Measurements from ENCODE around the gene PSAPL1. TPM values are rescaled to one million over a fixed set of nuclear protein-coding genes. Genes with fewer than 3 reads are reported as not detected.

PSAPL1 gene
- total and polyA plus RNA-seq, 9 of the 15 experiments (the other 6 are each of a cell fraction or from before 2014, with no cell fraction given) = not detected

DNA sequence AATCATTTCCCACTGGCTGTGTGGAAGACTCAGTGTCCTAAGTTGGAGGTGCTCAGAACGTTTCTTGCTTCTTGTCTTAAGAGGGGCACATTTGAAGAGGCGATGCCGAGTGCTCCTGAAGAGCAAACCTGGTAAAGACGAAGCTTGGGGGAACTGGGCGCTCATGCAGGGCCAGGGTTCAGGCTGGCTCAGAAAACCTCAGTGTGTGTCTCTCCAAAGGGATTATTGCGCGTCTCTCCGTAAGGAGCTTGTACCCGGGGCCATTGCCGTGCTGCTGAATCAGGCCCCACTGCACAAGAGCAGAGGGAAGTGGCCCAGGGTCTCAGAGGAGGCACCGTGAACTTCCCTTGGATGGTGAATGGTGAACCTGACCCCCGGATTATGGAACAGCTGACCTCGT, 44.4 kb downstream of the PSAPL1 start:
- DNase-seq (ENCODE audit: extremely low read depth in 1 of 4, low spot score in 3 of 4) = no peak
- Histone ChIP-seq H3K4me2 (ENCODE audit: insufficient read depth, low read length) (no peak overlapping the region), H3K4me1 (replicated peaks in 1 of 2; ENCODE audit: control insufficient read depth in 2 of 2, insufficient read depth in 2 of 2, low read length in 2 of 2) (no peaks in the 10 kb centered on the region; a peak in 1 of 5 replicates), H3K9me1 (ENCODE audit: control insufficient read depth, insufficient read depth, low read length) (no peaks in the 10 kb centered on the region), H3K36me3 (ENCODE audit: control insufficient read depth, insufficient read depth, low read length) (no peaks in the 10 kb centered on the region), H2AFZ (ENCODE audit: low read depth, low read length) (no peak overlapping the region), H3K9me3 (replicated peaks; ENCODE audit: control insufficient read depth, insufficient read depth, low read depth, low read length) (0 out of 2 replicates have a peak, but pooled peaks cover 2% of the 10 kb centered on the region), H3K27ac (ENCODE audit: extremely low read depth, low read depth, low read length) (no peak overlapping the region), H3K27me3 (ENCODE audit: control insufficient read depth in 2 of 2, insufficient read depth in 2 of 2, low read length in 2 of 2) (peaks cover 10 to 48% of the 10 kb centered on the region in 2 experiments; a peak in 4 of 5 replicates), H4K20me1 (replicated peaks; ENCODE audit: control insufficient read depth, insufficient read depth, low read length) (0 out of 2 replicates have a peak, but pooled peaks cover 5% of the 10 kb centered on the region), H3K79me2 (ENCODE audit: control insufficient read depth, insufficient read depth, low read length) (no peaks in the 10 kb centered on the region), H3K9ac (ENCODE audit: insufficient read depth in 1 of 2, low read depth in 2 of 2, low read length in 2 of 2) (no peak overlapping the region), H3K4me3 (no peak overlapping the region)
- BruUV-seq (replicated peaks) = no TSS peak
- ChIA-PET POLR2A (no interaction called here), CTCF (ENCODE audit: low intra/inter-chr PET ratio) (no interaction called here)
- no peak for FAIRE-seq
- in situ Hi-C loops (cut with MboI) = no loop called here
- intact Hi-C loops (cut with micrococcal nuclease) = no loop called here
- WGBS (ENCODE audit: insufficient coverage, low coverage, missing lambda C conversion rate) = 0% methylated on average over 13 of the region's 13 CpGs
- no peak for ATAC-seq
- TF ChIP-seq SPI1 (IDR thresholded peaks at IDR 0.05; ENCODE audit: borderline replicate concordance, low read depth, low read length) (no peak), KDM2B (CRISPR knock-in tag; IDR thresholded peaks at IDR 0.05) (no peak), TGIF2 (CRISPR knock-in tag; IDR thresholded peaks at IDR 0.05) (no peak), NRF1 (conservative IDR thresholded peaks at IDR 0.05 in 1 of 2, IDR thresholded peaks at IDR 0.05 in 1 of 2) (no peak), RAD21 (CRISPR knock-in tag; conservative IDR thresholded peaks at IDR 0.05 in 1 of 2, IDR thresholded peaks at IDR 0.05 in 1 of 2) (no peak), TARDBP (IDR thresholded peaks at IDR 0.05) (no peak), JUND (IDR thresholded peaks at IDR 0.05; ENCODE audit: borderline replicate concordance, low read depth, low read length) (no peak), JUND (tag; IDR thresholded peaks at IDR 0.05; ENCODE audit: borderline replicate concordance, low read depth, low read length) (no peak), SUPT5H (IDR thresholded peaks at IDR 0.05) (no peak), U2AF2 (optimal IDR thresholded peaks at IDR 0.05; ENCODE audit: low read depth, low read length) (no peak), MXI1 (IDR thresholded peaks at IDR 0.05; ENCODE audit: low read depth, low read length) (no peak)
- TF ChIP-seq, protein P1, sequence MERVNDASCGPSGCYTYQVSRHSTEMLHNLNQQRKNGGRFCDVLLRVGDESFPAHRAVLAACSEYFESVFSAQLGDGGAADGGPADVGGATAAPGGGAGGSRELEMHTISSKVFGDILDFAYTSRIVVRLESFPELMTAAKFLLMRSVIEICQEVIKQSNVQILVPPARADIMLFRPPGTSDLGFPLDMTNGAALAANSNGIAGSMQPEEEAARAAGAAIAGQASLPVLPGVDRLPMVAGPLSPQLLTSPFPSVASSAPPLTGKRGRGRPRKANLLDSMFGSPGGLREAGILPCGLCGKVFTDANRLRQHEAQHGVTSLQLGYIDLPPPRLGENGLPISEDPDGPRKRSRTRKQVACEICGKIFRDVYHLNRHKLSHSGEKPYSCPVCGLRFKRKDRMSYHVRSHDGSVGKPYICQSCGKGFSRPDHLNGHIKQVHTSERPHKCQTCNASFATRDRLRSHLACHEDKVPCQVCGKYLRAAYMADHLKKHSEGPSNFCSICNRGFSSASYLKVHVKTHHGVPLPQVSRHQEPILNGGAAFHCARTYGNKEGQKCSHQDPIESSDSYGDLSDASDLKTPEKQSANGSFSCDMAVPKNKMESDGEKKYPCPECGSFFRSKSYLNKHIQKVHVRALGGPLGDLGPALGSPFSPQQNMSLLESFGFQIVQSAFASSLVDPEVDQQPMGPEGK (CRISPR knock-in tag; IDR thresholded peaks at IDR 0.05; ENCODE audit: borderline replicate concordance) = no peak
- TF ChIP-seq, protein P2, sequence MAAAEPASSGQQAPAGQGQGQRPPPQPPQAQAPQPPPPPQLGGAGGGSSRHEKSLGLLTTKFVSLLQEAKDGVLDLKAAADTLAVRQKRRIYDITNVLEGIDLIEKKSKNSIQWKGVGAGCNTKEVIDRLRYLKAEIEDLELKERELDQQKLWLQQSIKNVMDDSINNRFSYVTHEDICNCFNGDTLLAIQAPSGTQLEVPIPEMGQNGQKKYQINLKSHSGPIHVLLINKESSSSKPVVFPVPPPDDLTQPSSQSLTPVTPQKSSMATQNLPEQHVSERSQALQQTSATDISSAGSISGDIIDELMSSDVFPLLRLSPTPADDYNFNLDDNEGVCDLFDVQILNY (CRISPR knock-in tag; IDR thresholded peaks at IDR 0.05) = no peak
- TF ChIP-seq, protein P3, sequence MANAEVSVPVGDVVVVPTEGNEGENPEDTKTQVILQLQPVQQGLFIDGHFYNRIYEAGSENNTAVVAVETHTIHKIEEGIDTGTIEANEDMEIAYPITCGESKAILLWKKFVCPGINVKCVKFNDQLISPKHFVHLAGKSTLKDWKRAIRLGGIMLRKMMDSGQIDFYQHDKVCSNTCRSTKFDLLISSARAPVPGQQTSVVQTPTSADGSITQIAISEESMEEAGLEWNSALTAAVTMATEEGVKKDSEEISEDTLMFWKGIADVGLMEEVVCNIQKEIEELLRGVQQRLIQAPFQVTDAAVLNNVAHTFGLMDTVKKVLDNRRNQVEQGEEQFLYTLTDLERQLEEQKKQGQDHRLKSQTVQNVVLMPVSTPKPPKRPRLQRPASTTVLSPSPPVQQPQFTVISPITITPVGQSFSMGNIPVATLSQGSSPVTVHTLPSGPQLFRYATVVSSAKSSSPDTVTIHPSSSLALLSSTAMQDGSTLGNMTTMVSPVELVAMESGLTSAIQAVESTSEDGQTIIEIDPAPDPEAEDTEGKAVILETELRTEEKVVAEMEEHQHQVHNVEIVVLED (CRISPR knock-in tag; IDR thresholded peaks at IDR 0.05) = no peak
- TF ChIP-seq, protein P4, sequence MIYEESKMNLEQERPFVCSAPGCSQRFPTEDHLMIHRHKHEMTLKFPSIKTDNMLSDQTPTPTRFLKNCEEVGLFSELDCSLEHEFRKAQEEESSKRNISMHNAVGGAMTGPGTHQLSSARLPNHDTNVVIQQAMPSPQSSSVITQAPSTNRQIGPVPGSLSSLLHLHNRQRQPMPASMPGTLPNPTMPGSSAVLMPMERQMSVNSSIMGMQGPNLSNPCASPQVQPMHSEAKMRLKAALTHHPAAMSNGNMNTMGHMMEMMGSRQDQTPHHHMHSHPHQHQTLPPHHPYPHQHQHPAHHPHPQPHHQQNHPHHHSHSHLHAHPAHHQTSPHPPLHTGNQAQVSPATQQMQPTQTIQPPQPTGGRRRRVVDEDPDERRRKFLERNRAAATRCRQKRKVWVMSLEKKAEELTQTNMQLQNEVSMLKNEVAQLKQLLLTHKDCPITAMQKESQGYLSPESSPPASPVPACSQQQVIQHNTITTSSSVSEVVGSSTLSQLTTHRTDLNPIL (CRISPR knock-in tag; IDR thresholded peaks at IDR 0.05) = no peak
- TF ChIP-seq, protein P5, sequence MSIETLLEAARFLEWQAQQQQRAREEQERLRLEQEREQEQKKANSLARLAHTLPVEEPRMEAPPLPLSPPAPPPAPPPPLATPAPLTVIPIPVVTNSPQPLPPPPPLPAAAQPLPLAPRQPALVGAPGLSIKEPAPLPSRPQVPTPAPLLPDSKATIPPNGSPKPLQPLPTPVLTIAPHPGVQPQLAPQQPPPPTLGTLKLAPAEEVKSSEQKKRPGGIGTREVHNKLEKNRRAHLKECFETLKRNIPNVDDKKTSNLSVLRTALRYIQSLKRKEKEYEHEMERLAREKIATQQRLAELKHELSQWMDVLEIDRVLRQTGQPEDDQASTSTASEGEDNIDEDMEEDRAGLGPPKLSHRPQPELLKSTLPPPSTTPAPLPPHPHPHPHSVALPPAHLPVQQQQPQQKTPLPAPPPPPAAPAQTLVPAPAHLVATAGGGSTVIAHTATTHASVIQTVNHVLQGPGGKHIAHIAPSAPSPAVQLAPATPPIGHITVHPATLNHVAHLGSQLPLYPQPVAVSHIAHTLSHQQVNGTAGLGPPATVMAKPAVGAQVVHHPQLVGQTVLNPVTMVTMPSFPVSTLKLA (conservative IDR thresholded peaks at IDR 0.05) = no peak
